ENCODE measurements around the gene BOC.

The BOC gene

DNA sequence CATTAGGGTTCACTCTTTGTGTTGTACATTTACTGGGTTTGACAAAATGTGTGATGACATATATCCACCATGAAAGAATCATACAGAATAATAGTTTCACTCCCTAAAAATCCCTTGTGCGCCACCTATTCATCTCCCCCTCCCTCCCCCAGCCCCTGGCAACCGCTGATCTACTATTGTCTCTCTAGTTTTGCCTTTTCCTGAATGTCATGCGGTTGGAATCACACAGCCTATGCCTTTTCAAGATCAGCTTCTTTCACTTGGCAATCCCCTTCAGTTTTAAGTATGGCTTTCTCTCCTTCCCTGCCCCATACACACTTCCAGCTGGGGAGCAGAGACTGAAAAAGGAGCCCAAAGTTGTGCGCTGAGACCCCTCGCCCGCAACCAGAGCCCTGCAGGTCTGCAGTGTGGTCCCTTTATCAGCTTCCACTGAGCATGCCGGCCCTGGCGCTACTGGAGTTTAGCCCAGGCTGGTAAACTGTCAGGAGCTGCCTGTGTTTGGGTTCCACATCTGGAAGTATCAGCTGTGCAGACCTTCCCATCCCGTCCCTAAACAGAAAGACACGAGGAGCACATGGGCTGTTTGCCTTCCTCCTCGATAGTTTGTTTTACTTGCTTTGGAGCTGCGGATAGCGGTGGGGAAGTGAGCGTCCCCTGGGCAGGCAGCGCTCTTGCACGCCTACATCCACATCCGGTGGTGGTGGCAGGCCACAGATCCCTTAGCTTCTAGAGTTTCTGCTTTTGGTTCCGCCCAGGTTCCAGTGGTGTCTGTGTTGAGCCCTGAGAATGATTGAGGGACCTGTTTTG, 12.3 kb downstream of the BOC start:
- Histone ChIP-seq H3K4me3 (ENCODE audit: low read length) (no peak overlapping the region), H3K9me3 (ENCODE audit: control insufficient read depth, insufficient read depth, low read length) (no peaks in the 10 kb centered on the region), H3K36me3 (ENCODE audit: control insufficient read depth, low read length) (no peaks in the 10 kb centered on the region), H3K4me1 (ENCODE audit: control insufficient read depth, low read length) (no peaks in the 10 kb centered on the region), H3K79me2 (ENCODE audit: control insufficient read depth, low read length) (no peaks in the 10 kb centered on the region), H3K9me2 (replicated peaks; ENCODE audit: control insufficient read depth, low read length) (no peaks in the 10 kb centered on the region), H3K27ac (ENCODE audit: low read depth, low read length) (no peak overlapping the region), H3K27me3 (ENCODE audit: control insufficient read depth, low read length) (no peaks in the 10 kb centered on the region), H3K4me2 (ENCODE audit: low read length) (no peak overlapping the region), H3F3A (ENCODE audit: control insufficient read depth, insufficient read depth) (no peaks in the 10 kb centered on the region), H4K20me1 (ENCODE audit: control insufficient read depth, insufficient read depth, low read depth, low read length) (no peaks in the 10 kb centered on the region)
- TF ChIP-seq, protein P1, sequence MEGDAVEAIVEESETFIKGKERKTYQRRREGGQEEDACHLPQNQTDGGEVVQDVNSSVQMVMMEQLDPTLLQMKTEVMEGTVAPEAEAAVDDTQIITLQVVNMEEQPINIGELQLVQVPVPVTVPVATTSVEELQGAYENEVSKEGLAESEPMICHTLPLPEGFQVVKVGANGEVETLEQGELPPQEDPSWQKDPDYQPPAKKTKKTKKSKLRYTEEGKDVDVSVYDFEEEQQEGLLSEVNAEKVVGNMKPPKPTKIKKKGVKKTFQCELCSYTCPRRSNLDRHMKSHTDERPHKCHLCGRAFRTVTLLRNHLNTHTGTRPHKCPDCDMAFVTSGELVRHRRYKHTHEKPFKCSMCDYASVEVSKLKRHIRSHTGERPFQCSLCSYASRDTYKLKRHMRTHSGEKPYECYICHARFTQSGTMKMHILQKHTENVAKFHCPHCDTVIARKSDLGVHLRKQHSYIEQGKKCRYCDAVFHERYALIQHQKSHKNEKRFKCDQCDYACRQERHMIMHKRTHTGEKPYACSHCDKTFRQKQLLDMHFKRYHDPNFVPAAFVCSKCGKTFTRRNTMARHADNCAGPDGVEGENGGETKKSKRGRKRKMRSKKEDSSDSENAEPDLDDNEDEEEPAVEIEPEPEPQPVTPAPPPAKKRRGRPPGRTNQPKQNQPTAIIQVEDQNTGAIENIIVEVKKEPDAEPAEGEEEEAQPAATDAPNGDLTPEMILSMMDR (IDR thresholded peaks at IDR 0.05; ENCODE audit: low read depth, low read length, poor library complexity, severe bottlenecking), result no peak
- no peak for TF ChIP-seq EZH2phosphoT487 (IDR thresholded peaks at IDR 0.05; ENCODE audit: borderline replicate concordance, low read length)

DNA sequence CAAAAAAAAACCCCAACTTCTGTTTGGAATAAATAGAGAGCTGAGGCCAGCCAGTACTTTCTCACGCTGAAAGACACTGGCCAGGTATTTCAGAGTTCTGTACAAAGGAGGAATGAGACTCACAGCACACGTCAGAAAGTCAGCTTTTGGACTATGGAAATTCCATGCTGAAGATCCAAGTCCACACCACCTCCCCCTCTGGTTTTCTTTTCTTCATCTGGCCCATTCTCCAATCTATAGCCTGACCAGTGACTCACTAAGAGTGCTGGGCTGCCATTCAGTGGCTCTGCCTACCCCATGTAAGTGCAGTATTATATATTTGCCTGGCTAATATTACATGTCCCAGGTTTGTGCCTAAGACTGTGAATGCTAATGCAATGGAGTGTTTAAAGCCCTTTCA, 13.9 kb downstream of the BOC start:
- Histone ChIP-seq H3K4me2 (ENCODE audit: low read length) (no peak overlapping the region), H3K27ac (ENCODE audit: low read depth, low read length) (no peak overlapping the region), H3F3A (ENCODE audit: control insufficient read depth, insufficient read depth) (no peaks in the 10 kb centered on the region), H4K20me1 (ENCODE audit: control insufficient read depth, insufficient read depth, low read depth, low read length) (no peaks in the 10 kb centered on the region), H3K4me3 (ENCODE audit: low read length) (no peak overlapping the region), H3K27me3 (ENCODE audit: control insufficient read depth, low read length) (no peaks in the 10 kb centered on the region), H3K79me2 (ENCODE audit: control insufficient read depth, low read length) (no peaks in the 10 kb centered on the region), H3K9me3 (ENCODE audit: control insufficient read depth, insufficient read depth, low read length) (no peaks in the 10 kb centered on the region), H3K4me1 (ENCODE audit: control insufficient read depth, low read length) (no peaks in the 10 kb centered on the region), H3K9me2 (replicated peaks; ENCODE audit: control insufficient read depth, low read length) (no peaks in the 10 kb centered on the region), H3K36me3 (ENCODE audit: control insufficient read depth, low read length) (no peaks in the 10 kb centered on the region)
- TF ChIP-seq EZH2phosphoT487 (IDR thresholded peaks at IDR 0.05; ENCODE audit: borderline replicate concordance, low read length), result no peak
- TF ChIP-seq, protein P1 (IDR thresholded peaks at IDR 0.05; ENCODE audit: low read depth, low read length, poor library complexity, severe bottlenecking), result no peak

DNA sequence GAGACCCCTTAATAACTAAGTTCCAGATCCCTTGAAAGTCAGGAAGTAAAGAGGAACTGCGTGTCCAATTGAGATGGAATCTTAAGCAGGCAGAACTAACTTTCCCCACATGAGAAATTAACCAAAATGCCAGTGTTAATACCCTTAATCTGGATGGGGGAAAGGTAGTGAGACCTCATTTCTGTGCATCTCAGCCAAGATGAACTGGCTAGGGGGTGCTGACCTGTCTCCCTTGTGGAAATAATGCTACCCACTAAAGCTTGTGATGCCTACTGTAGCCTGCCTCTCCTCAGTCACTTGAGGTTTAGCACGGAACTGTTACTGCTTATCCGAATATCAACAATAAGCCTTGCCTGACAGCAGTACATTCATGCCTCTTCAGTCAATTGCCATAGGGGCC, 15.1 kb downstream of the BOC start:
- H3F3A ChIP-seq (ENCODE audit: control insufficient read depth, insufficient read depth), result no peaks in the 10 kb centered on the region
- TF ChIP-seq EZH2phosphoT487 (IDR thresholded peaks at IDR 0.05; ENCODE audit: borderline replicate concordance, low read length), result no peak
- TF ChIP-seq, protein P1 (IDR thresholded peaks at IDR 0.05; ENCODE audit: low read depth, low read length, poor library complexity, severe bottlenecking), result no peak
- no peak overlapping the region for H3K27ac ChIP-seq (ENCODE audit: low read depth, low read length)
- H3K4me2 ChIP-seq (ENCODE audit: low read length), result no peak overlapping the region
- H3K79me2 ChIP-seq (ENCODE audit: control insufficient read depth, low read length), result no peaks in the 10 kb centered on the region
- no peaks in the 10 kb centered on the region for H3K9me3 ChIP-seq (ENCODE audit: control insufficient read depth, insufficient read depth, low read length)
- no peaks in the 10 kb centered on the region for H3K4me1 ChIP-seq (ENCODE audit: control insufficient read depth, low read length)
- no peak overlapping the region for H3K4me3 ChIP-seq (ENCODE audit: low read length)
- no peaks in the 10 kb centered on the region for H4K20me1 ChIP-seq (ENCODE audit: control insufficient read depth, insufficient read depth, low read depth, low read length)
- no peaks in the 10 kb centered on the region for H3K27me3 ChIP-seq (ENCODE audit: control insufficient read depth, low read length)
- H3K36me3 ChIP-seq (ENCODE audit: control insufficient read depth, low read length), result no peaks in the 10 kb centered on the region
- no peaks in the 10 kb centered on the region for H3K9me2 ChIP-seq (replicated peaks; ENCODE audit: control insufficient read depth, low read length)

Data from DOHH2 (cell line).